OCI-LY1 (cell line): Measurements from ENCODE around the gene GNAI1.

Source experiments
- CTCF ChIP-seq: fragments of 200-600 bp; sonication (generic), shearing (Covaris generic); IDR thresholded peaks from 2 replicates; pipeline ENCODE4 v1.5.1; 2017; ENCODE audit warnings: mild to moderate bottlenecking, antibody characterized with exemption, low read length, moderate library complexity, mixed read lengths
- EZH2 ChIP-seq: fragments of 200-600 bp; sonication (generic), shearing (Covaris generic); IDR thresholded peaks from 2 replicates; pipeline ENCODE4 v1.8.0; 2017; ENCODE audit warnings: borderline replicate concordance, mixed run types, mild to moderate bottlenecking, antibody characterized with exemption, low read length, moderate library complexity, mixed read lengths

- TF ChIP-seq EZH2 (no peak), CTCF (no peak)
Observed at GRCh38 chr7:80240265-80241025, 105.8 kb downstream of the GNAI1 start.
